ENCODE results near the gene NXNL1. TPM values are rescaled to one million over a fixed set of nuclear protein-coding genes. Genes with fewer than 3 reads are reported as not detected.

NXNL1 gene
- total RNA-seq, 1 donor: not detected

DNA sequence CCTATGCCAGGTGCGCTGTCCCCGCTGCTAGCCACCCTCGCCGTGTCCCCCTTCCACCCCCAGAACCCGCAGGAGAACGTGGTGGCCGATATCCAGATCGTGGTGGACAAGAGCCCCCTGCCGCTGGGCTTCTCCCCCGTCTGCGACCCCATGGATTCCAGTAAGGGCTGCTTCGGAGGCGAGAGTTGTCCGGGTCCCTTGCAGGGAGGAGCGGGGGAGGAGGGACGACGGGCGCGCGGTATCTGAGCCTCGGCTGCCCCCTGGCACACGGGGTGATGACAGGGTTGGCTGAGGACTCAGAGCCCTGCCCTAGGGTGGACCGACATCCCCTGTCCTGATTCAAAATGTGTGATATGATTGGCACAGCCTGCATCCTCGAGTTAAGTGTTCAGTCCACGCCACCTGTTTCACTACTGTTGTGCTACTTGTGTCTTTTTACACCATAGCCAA is 40.2 kb downstream of the NXNL1 start:
- TF ChIP-seq, protein P1, sequence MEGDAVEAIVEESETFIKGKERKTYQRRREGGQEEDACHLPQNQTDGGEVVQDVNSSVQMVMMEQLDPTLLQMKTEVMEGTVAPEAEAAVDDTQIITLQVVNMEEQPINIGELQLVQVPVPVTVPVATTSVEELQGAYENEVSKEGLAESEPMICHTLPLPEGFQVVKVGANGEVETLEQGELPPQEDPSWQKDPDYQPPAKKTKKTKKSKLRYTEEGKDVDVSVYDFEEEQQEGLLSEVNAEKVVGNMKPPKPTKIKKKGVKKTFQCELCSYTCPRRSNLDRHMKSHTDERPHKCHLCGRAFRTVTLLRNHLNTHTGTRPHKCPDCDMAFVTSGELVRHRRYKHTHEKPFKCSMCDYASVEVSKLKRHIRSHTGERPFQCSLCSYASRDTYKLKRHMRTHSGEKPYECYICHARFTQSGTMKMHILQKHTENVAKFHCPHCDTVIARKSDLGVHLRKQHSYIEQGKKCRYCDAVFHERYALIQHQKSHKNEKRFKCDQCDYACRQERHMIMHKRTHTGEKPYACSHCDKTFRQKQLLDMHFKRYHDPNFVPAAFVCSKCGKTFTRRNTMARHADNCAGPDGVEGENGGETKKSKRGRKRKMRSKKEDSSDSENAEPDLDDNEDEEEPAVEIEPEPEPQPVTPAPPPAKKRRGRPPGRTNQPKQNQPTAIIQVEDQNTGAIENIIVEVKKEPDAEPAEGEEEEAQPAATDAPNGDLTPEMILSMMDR (IDR thresholded peaks at IDR 0.05; ENCODE audit: extremely low read depth, low read depth, low read length): peak; percentile 22
- Histone ChIP-seq H3K4me3 (ENCODE audit: insufficient read depth, low read length) (peak overlapping the region; percentile 79), H3K36me3 (ENCODE audit: insufficient read depth, low read length) (no peaks in the 10 kb centered on the region), H3K4me2 (ENCODE audit: insufficient read depth, low read length) (peak overlapping the region; percentile 76), H4K20me1 (ENCODE audit: insufficient read depth, low read length) (no peaks in the 10 kb centered on the region), H2AFZ (ENCODE audit: low read length) (peak overlapping the region; percentile 91), H3K9me3 (ENCODE audit: low read depth, low read length) (no peaks in the 10 kb centered on the region), H3K27me3 (ENCODE audit: insufficient read depth, low read length) (no peaks in the 10 kb centered on the region), H3K4me1 (ENCODE audit: insufficient read depth, low read length) (peaks cover 11% of the 10 kb centered on the region), H3K27ac (ENCODE audit: low read depth, low read length) (peak overlapping the region; percentile 5), H3K79me2 (ENCODE audit: insufficient read depth, low read length) (peaks cover 3% of the 10 kb centered on the region)
- peak; percentile 83 for DNase-seq (ENCODE audit: insufficient read length, low spot score, missing footprints)

DNA sequence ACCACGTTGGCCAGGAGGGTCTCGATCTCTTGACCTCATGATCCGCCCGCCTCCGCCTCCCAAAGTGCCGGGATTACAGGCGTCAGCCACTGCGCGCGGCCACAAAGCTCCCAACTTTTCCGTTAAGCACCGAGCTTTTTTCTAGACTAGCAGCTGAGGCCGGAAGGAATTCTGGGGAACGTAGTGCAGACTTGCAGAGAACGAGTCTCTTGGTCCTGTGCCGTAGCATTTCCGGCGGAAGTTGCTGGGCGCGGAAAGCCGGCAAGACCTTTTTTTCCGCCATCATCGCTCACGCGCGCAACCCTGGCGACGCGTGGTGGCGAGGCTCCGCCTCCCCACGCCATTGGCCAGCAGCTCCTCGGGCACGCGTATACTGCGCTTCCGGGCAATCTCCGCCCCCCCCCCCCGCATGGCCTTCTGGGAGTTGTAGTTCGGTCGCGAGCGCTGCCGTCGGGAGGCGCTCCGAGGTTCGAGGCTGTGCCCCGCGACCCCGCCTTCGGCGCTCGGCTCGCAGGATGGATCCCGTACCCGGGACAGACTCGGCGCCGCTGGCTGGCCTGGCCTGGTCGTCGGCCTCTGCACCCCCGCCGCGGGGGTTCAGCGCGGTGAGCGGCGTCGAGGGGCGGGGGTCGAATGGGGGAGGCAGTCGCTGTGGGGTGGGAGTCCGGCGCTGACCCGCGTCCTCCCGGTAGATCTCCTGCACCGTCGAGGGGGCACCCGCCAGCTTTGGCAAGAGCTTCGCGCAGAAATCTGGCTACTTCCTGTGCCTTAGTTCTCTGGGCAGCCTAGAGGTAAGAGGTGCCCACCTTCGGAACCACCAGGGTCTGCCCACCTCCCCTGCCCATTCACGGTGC is 40.9 kb downstream of the NXNL1 start, which contains the start of gene MVB12A:
MVB12A (plus strand) TSS at position 427 of the 854 bp plus-strand sequence; CDS start at position 516, 89 bp downstream.
- Histone ChIP-seq H3K27me3 (ENCODE audit: insufficient read depth, low read length) (no peaks in the 10 kb centered on the region), H3K36me3 (ENCODE audit: insufficient read depth, low read length) (no peaks in the 10 kb centered on the region), H3K79me2 (ENCODE audit: insufficient read depth, low read length) (peaks cover 3% of the 10 kb centered on the region), H3K4me1 (ENCODE audit: insufficient read depth, low read length) (peaks cover 11% of the 10 kb centered on the region), H3K4me2 (ENCODE audit: insufficient read depth, low read length) (peak within 1 kb of the TSS; percentile 76), H3K9me3 (ENCODE audit: low read depth, low read length) (no peaks in the 10 kb centered on the region), H3K4me3 (ENCODE audit: insufficient read depth, low read length) (peak within 1 kb of the TSS; percentile 79), H4K20me1 (ENCODE audit: insufficient read depth, low read length) (no peaks in the 10 kb centered on the region), H2AFZ (ENCODE audit: low read length) (peak within 1 kb of the TSS; percentile 91), H3K27ac (ENCODE audit: low read depth, low read length) (peak within 1 kb of the TSS; percentile 57)
- DNase-seq (ENCODE audit: insufficient read length, low spot score, missing footprints): peak; percentile 99
- TF ChIP-seq, protein P1 (IDR thresholded peaks at IDR 0.05; ENCODE audit: extremely low read depth, low read depth, low read length): no peak

DNA sequence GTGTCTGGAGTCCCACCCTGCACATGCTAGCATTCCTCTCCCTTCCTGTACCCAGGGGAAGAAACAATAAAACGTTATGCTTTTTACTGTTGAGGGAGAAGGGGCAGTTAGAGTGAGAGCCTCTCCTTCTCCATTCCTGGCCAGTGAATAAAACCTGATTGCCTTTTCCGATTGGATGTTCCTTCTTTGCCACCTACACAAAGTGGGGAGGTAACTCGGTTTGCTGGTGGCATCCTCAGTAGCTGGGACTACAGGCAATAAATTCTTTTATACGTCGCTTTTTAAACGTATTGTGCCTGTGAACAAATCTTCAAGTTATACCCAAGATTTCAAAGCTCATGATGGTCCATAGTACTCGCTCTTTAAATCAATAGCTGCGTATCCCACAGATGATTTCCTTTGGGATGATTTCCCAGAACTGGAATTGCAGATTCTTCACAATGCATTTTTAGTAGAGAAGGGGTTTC is 41.5 kb downstream of the NXNL1 start:
- TF ChIP-seq, protein P1 (IDR thresholded peaks at IDR 0.05; ENCODE audit: extremely low read depth, low read depth, low read length): no peak
- Histone ChIP-seq H2AFZ (ENCODE audit: low read length) (peak overlapping the region; percentile 43), H3K4me3 (ENCODE audit: insufficient read depth, low read length) (peak overlapping the region; percentile 79), H3K36me3 (ENCODE audit: insufficient read depth, low read length) (no peaks in the 10 kb centered on the region), H3K4me1 (ENCODE audit: insufficient read depth, low read length) (peaks cover 11% of the 10 kb centered on the region), H3K79me2 (ENCODE audit: insufficient read depth, low read length) (peaks cover 3% of the 10 kb centered on the region), H4K20me1 (ENCODE audit: insufficient read depth, low read length) (no peaks in the 10 kb centered on the region), H3K27ac (ENCODE audit: low read depth, low read length) (peak overlapping the region; percentile 57), H3K27me3 (ENCODE audit: insufficient read depth, low read length) (no peaks in the 10 kb centered on the region), H3K4me2 (ENCODE audit: insufficient read depth, low read length) (peak overlapping the region; percentile 73), H3K9me3 (ENCODE audit: low read depth, low read length) (no peaks in the 10 kb centered on the region)
- peak; percentile 57 for DNase-seq (ENCODE audit: insufficient read length, low spot score, missing footprints)

DNA sequence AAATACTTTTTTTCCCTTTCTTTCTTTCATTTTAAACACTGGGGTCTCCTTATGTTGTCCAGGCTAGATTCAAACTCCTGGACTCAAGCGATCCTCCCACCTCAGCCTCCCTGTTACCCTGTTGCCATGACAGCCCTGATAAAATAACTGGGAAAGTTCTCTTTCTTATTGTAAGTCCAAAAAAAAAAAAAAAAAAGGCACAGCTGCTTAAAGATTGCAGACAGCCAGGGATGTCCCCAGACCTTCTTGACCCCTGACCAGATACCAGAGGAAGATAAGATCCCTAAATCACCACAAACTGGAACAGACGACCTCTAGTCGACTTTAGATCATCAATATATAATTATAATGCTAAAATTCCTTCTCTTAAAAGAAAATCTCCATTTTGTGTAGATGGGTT is 42.0 kb downstream of the NXNL1 start:
- peaks cover 3% of the 10 kb centered on the region for H3K79me2 ChIP-seq (ENCODE audit: insufficient read depth, low read length)
- peak overlapping the region; percentile 79 for H3K4me3 ChIP-seq (ENCODE audit: insufficient read depth, low read length)
- no peaks in the 10 kb centered on the region for H3K36me3 ChIP-seq (ENCODE audit: insufficient read depth, low read length)
- H3K4me2 ChIP-seq (ENCODE audit: insufficient read depth, low read length): peak overlapping the region; percentile 73
- H3K27ac ChIP-seq (ENCODE audit: low read depth, low read length): peak overlapping the region; percentile 57
- no peaks in the 10 kb centered on the region for H3K9me3 ChIP-seq (ENCODE audit: low read depth, low read length)
- no peaks in the 10 kb centered on the region for H4K20me1 ChIP-seq (ENCODE audit: insufficient read depth, low read length)
- no peak for DNase-seq (ENCODE audit: insufficient read length, low spot score, missing footprints)
- H3K27me3 ChIP-seq (ENCODE audit: insufficient read depth, low read length): no peaks in the 10 kb centered on the region
- H2AFZ ChIP-seq (ENCODE audit: low read length): peak overlapping the region; percentile 43
- TF ChIP-seq, protein P1 (IDR thresholded peaks at IDR 0.05; ENCODE audit: extremely low read depth, low read depth, low read length): no peak
- H3K4me1 ChIP-seq (ENCODE audit: insufficient read depth, low read length): peaks cover 11% of the 10 kb centered on the region
